A549 treated with Hydrocortisone at 1 μM for 4 hours (cell line): ENCODE results near the gene OR2AE1. TPM values are rescaled to one million over a fixed set of nuclear protein-coding genes. Genes with fewer than 3 reads are reported as not detected.

Source experiments
- total RNA-seq: library from RNA; stranded (reverse); fragments of 200-300 nt; extraction: Qiagen RNA extraction; gene quantifications from 5 replicates; pipeline ENCODE4 v1.2.3, GENCODE V29; 2022

The OR2AE1 gene
- not detected in 5 replicates for total RNA-seq

GRCh38 chr7:99876933-99877332, at the start of gene OR2AE1:
TSS of gene OR2AE1 (minus strand) at chr7:99877033. CDS start at chr7:99877033, 0 bp downstream.

GRCh38 chr7:99918959-99919813, 42.4 kb upstream of the OR2AE1 start, which contains the start of gene TRIM4:
TSS of gene TRIM4 (minus strand) at chr7:99919530. CDS start at chr7:99919401, 129 bp downstream.

Other genes starting within 250 kb of the OR2AE1 start
- 1.5 to 2.2 TPM (median 1.8 TPM) in 5 replicates for gene CYP3A5, start 197.0 kb downstream of the OR2AE1 start, total RNA-seq
- not detected in 5 replicates for gene CYP3A7, start 141.8 kb downstream of the OR2AE1 start, total RNA-seq
- gene CYP3A4, start 92.8 kb downstream of the OR2AE1 start, total RNA-seq, result 0.07 to 0.15 TPM in 2 of 5 replicates, not detected in the others
- not detected in 5 replicates for gene CYP3A43, start 49.0 kb downstream of the OR2AE1 start, total RNA-seq
- gene TRIM4, start 42.5 kb upstream of the OR2AE1 start, total RNA-seq, result 24.9 to 30.2 TPM (median 26.4 TPM) in 5 replicates
- 0.16 TPM in 1 of 5 replicates, not detected in the others for gene GJC3, start 52.6 kb upstream of the OR2AE1 start, total RNA-seq
- gene AZGP1, start 99.0 kb upstream of the OR2AE1 start, total RNA-seq, result not detected in 5 replicates
- gene ZKSCAN1, start 138.6 kb upstream of the OR2AE1 start, total RNA-seq, result 7.0 to 11.8 TPM (median 10.2 TPM) in 5 replicates
- 10.2 to 12.5 TPM (median 11.2 TPM) in 5 replicates for gene ZSCAN21, start 172.7 kb upstream of the OR2AE1 start, total RNA-seq
- 18.0 to 25.2 TPM (median 21.2 TPM) in 5 replicates for gene ZNF3, start 204.7 kb upstream of the OR2AE1 start, total RNA-seq
- gene COPS6, start 211.9 kb upstream of the OR2AE1 start, total RNA-seq, result 151 to 186 TPM (median 173 TPM) in 5 replicates
- 224 to 240 TPM (median 235 TPM) in 5 replicates for gene MCM7, start 224.4 kb upstream of the OR2AE1 start, total RNA-seq
- 13.6 to 16.3 TPM (median 14.9 TPM) in 5 replicates for gene AP4M1, start 224.6 kb upstream of the OR2AE1 start, total RNA-seq
- gene TAF6, start 242.3 kb upstream of the OR2AE1 start, total RNA-seq, result 61.2 to 74.5 TPM (median 65.1 TPM) in 5 replicates
- gene CNPY4, start 242.6 kb upstream of the OR2AE1 start, total RNA-seq, result 9.1 to 12.2 TPM (median 10.7 TPM) in 5 replicates
- gene MBLAC1, start 249.9 kb upstream of the OR2AE1 start, total RNA-seq, result 2.1 to 3.3 TPM (median 3.1 TPM) in 5 replicates